Measurements from ENCODE around the gene KDM1B.
"Not testable (repeated sequence)": the region's sequence is repeated elsewhere in the genome, so short reads cannot be mapped to it uniquely, and the experiment has no call there.

KDM1B gene

GRCh38 chr6:18228590-18228989 lies 73.4 kb downstream of the KDM1B start:
- FAIRE-seq; DNase-seq (ENCODE audit: low spot score): not testable (repeated sequence)

DNA sequence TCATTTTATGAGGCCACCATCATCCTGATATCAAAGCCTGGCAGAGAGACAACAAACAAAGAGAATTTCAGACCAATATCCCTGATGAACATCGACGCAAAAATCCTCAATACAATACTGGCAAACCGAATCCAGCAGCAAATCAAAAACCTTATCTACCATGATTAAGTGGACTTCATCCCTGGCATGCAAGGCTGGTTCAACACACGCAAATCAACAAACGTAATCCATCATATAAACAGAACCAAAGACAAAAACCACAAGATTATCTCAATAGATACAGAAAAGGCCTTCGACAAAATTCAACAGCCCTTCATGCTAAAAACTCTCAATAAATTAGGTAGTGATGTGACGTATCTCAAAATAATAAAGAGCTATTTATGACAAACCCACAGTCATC lies 76.6 kb downstream of the KDM1B start:
- not testable (repeated sequence) for DNase-seq (ENCODE audit: low spot score); FAIRE-seq

DNA sequence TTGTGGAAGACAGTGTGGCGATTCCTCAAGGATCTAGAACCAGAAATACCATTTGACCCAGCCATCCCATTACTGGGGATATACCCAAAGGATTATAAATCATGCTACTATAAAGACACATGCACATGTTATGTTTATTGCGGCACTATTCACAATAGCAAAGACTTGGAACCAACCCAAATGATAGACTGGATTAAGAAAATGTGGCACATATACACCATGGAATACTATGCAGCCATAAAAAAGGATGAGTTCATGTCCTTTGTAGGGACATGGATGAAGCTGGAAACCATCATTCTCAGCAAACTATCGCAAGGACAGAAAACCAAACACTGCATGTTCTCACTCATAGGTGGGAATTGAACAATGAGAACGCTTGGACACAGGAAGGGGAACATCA lies 78.5 kb downstream of the KDM1B start:
- DNase-seq (ENCODE audit: low spot score); FAIRE-seq: not testable (repeated sequence)

DNA sequence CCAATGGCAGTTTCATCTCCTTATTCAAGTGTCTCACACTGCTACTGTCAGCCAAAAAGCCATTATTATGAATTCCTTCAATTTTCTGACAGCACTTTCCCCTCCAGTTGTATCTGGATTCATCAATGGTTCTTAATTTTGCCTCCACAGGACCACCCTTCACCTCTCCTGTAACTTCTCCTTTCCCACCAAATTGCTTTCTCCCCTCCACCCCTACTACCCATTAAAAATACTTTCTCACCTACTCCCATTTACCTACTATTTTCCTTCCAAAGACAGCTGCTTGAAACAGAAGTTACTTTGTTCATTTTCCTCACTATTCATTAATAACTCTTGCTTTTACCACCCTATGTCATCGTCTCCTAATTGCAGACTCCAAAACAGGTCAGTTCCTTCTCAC lies 79.3 kb downstream of the KDM1B start:
- no peak for DNase-seq (ENCODE audit: low spot score)
- no peak for FAIRE-seq

DNA sequence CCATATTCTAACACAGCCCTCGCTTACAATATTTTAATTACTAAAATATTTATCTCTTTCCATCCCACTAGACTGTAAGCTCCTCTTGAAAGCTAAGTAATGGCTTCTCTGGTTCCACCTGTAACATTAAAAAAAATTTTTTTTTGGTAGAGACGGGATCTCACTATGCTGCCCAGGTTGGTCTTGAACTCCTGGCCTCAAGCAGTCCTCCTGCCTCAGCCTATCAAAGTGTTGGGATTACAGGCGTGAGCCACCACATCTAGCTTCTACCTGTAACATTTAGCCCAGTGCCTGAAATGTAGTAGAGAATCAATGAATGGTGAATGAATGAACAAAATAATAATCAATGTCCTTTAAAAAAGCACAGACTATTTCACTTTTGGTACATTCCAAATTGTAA lies 80.3 kb downstream of the KDM1B start:
- FAIRE-seq: no peak
- DNase-seq (ENCODE audit: low spot score): no peak

DNA sequence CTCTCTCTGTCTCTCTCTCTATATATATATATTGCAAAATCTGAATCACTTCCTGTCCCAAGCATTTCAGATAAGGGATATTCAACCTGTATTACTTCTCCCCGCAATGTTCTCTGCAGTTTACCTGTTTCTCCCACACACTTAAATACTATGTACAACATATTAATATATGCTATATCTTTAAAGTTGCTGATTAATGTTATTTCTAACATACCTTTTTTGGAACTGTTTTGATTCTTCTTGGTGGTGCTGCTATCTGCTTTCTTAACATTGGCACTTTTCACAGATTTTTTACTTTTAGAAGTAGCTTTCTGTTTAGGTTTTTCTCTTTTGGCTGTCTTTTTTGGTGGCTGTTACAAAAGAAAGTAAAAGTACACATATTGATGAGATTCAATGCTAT lies 81.9 kb downstream of the KDM1B start:
- DNase-seq (ENCODE audit: low spot score): no peak
- FAIRE-seq: no peak

DNA sequence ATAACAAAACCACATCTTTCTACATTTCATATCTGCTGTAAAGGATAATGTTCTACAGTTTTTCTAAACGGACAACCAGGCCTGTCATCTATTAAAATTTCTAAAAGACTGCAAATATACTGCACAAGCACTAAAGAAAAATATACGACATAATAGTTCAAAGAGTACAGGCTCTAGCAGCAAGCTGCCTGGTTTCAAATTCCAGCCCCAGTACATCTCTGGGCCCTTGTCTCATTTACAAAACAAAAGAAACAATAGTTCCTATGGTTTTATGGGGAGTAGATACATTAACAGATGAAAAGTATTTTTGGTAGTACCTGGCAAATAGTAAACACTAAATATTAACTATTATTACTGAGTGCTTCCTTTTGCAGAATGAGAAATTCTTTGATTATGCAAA lies 85.0 kb downstream of the KDM1B start:
- DNase-seq (ENCODE audit: low spot score): no peak
- FAIRE-seq: no peak

- no peak for FAIRE-seq
- DNase-seq (ENCODE audit: low spot score): no peak
Observed at GRCh38 chr6:18241208-18242038, 86.2 kb downstream of the KDM1B start.

DNA sequence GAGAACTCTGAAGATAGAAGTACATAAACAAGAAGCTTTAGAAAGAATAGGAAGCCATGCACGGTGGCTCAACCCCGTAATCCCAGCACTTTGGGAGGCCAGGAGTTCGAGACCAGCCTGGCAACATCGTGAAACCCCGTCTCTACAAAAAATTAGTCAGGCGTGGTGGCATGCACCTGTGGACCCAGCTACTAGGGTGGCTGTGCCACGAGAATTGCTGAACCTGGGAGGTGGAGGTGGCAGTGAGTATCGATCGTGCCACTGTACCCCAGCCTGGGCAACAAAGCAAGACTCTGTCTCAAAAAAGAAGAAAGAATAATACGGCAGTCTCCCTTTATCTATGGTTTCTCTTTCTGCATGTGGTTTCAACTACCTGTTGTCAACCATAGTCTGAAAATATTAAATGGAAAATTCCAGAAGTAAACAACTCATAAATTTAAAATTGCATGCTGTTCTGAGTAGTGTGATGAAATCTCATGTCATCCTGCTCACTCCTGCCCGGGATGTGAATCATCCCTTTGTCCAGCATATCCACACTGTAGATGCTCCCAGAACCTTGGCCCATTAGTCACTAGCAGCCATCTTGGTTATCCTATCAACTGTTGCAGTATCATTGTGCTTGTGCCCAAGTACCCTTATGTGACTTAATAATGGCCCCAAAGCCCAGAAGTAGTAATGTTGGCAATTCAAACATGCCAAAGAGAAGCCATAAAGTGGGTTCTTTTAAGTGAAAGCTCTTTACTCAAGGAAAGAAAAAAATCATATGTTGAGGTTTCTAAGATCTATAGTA lies 87.0 kb downstream of the KDM1B start:
- FAIRE-seq: no peak
- no peak for DNase-seq (ENCODE audit: low spot score)

DNA sequence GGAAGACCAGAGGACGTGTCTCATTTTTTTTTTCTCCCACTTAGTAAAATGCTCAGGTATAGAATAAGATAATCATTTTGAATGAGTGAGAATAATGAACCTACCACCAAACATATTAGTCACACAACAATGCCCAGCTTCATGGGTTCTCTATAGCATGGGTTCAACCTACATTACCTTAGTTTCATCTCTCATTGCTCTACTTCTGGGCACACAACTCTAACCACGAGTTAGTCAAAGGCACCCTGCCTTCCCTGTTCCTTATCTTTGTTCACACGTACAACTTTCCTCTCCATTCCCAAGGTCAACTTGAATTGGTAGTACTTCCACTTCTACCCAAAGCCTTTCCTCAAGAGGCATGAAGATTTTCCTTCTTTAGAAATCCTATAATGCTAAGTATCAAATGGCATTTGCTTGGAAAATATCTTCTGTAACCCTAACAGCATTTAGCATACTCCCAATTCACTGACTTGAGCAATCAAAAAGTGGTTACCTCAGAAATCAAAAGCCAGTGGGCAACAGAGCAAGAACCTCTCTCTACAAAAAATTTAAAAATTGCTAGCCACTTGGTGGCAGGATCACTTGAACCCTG lies 88.2 kb downstream of the KDM1B start:
- DNase-seq (ENCODE audit: low spot score) (no peak), FAIRE-seq (no peak)

GRCh38 chr6:18244251-18244650 lies 89.0 kb downstream of the KDM1B start:
- DNase-seq (ENCODE audit: low spot score): no peak
- FAIRE-seq: no peak

- FAIRE-seq: no peak
- no peak for DNase-seq (ENCODE audit: low spot score)
Observed at GRCh38 chr6:18245079-18245478, 89.9 kb downstream of the KDM1B start.

DNA sequence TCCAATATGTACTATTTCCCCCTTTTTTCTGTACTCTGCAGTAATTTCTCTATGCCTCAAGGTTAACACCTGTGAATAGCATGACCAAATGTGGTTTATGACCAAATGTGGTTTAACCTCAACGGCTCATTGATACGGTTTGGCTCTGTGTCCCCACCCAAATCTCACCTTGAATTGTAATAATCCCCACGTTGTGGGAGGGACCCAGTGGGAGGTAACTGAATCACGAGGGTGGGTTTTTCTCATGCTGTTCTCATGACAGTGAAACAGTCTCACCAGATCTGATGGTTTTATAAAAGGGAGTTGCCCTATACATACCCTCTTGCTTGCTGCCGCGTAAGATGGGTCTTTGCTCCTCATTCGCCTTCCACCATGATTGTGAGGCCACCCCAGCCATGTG lies 90.4 kb downstream of the KDM1B start:
- no peak for FAIRE-seq

DNA sequence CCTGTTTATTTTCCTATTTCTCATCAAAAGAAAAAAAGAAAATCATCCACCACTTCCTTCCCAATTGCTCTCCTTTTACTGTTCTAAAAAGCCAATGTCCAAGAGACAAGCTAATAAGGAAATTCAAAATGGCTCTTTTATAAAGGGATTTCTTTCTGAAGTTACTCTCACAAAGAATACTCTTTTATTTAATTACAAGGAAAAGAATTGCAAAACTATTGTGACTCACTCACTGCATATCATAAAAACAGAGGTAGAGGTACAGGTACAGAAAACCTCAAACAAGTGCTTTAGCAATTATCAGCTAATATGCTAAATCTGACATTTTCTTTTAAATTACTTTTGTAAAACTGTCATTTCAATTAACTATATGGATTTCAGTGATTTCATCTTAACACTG lies 91.0 kb downstream of the KDM1B start:
- no peak for DNase-seq (ENCODE audit: low spot score)
- no peak for FAIRE-seq

More for the DNA sequence above, 90.4 kb downstream of the KDM1B start:
- DNase-seq (ENCODE audit: low spot score): no peak

GRCh38 chr6:18247002-18247401 lies 91.8 kb downstream of the KDM1B start:
- DNase-seq (ENCODE audit: low spot score): no peak
- no peak for FAIRE-seq

DNA sequence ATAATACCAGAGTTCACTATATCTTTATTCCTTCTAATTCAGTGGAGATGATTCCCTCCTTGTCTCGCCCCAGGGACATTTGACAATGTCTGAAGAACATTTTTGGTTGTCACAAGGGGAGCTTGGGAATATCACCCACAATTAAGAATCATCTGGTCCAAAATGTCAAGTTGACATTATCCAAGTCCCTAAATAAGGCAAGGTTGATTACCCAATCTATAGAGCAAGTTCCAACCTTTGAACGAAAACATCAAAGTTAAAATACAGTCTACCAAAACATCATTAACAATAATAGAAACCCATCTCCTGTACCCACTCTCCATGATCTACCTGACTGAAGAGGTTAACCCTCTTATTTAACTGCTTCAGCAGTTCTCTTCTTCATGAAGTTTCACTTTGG lies 93.5 kb downstream of the KDM1B start:
- no peak for DNase-seq (ENCODE audit: low spot score)
- FAIRE-seq: no peak

GRCh38 chr6:18249271-18249670 lies 94.0 kb downstream of the KDM1B start:
- FAIRE-seq: no peak

DNA sequence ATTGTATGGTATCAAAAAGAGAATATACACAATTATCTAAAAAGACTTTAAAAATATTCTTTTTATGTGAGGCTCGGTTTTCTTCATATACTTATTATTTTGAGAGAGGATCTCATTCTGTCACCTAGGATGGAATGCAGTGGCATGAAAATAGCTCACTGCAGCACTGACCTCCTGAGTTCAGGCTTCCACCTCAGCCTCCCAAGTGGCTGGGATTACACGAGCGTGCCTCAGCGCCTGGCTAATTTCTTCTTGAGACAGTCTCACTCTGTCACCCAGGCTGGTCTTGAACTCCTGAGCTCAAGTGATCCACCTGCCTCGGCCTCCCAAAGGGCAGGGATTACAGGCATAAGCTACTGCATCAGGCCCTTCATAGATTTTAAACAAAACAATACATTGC lies 98.4 kb downstream of the KDM1B start:
- no peak for DNase-seq (ENCODE audit: low spot score)
- FAIRE-seq: no peak

More at GRCh38 chr6:18249271-18249670, 94.0 kb downstream of the KDM1B start:
- no peak for DNase-seq (ENCODE audit: low spot score)

- FAIRE-seq: no peak
- no peak for DNase-seq (ENCODE audit: low spot score)
Observed at GRCh38 chr6:18254793-18255192, 99.6 kb downstream of the KDM1B start.

- no peak for DNase-seq (ENCODE audit: low spot score)
- FAIRE-seq: no peak
Observed at GRCh38 chr6:18259675-18260447, 104.6 kb downstream of the KDM1B start.

GRCh38 chr6:18260448-18261106 lies 105.4 kb downstream of the KDM1B start:
- FAIRE-seq (no peak), DNase-seq (ENCODE audit: low spot score) (no peak)
